ENCODE measurements around the gene TMEM95.

Gene TMEM95

GRCh38 chr17:7329374-7329996 is 25.5 kb upstream of the TMEM95 start (continued):
- TF ChIP-seq PRDM2 (tag by site-specific recombination; IDR thresholded peaks at IDR 0.05; ENCODE audit: borderline replicate concordance) (no peak), ZNF521 (tag by site-specific recombination; IDR thresholded peaks at IDR 0.05) (no peak), PRDM10 (tag by site-specific recombination; IDR thresholded peaks at IDR 0.05) (peak; percentile 95), ATF2 (tag by site-specific recombination; IDR thresholded peaks at IDR 0.05; ENCODE audit: low read depth) (no peak), ZNF157 (tag by site-specific recombination; IDR thresholded peaks at IDR 0.05) (no peak), SP2 (tag by site-specific recombination; IDR thresholded peaks at IDR 0.05) (peak; percentile 86), ZSCAN5A (tag by site-specific recombination; IDR thresholded peaks at IDR 0.05) (no peak), ZNF548 (tag by site-specific recombination; IDR thresholded peaks at IDR 0.05) (no peak), SALL2 (tag by site-specific recombination; IDR thresholded peaks at IDR 0.05; ENCODE audit: borderline replicate concordance) (no peak), ZNF776 (tag by site-specific recombination; IDR thresholded peaks at IDR 0.05; ENCODE audit: borderline replicate concordance) (no peak), ZNF280C (tag by site-specific recombination; IDR thresholded peaks at IDR 0.05) (no peak), ZNF792 (tag by site-specific recombination; IDR thresholded peaks at IDR 0.05) (no peak), ZNF580 (tag by site-specific recombination; IDR thresholded peaks at IDR 0.05) (no peak; the same call in 1 of the 2 replicates), ZNF777 (tag by site-specific recombination; IDR thresholded peaks at IDR 0.05; ENCODE audit: borderline replicate concordance) (no peak), REPIN1 (tag by site-specific recombination; IDR thresholded peaks at IDR 0.05; ENCODE audit: low read depth) (no peak), ZNF48 (tag by site-specific recombination; IDR thresholded peaks at IDR 0.05) (no peak)
